Measurements from ENCODE around the gene TBC1D23.

DNA sequence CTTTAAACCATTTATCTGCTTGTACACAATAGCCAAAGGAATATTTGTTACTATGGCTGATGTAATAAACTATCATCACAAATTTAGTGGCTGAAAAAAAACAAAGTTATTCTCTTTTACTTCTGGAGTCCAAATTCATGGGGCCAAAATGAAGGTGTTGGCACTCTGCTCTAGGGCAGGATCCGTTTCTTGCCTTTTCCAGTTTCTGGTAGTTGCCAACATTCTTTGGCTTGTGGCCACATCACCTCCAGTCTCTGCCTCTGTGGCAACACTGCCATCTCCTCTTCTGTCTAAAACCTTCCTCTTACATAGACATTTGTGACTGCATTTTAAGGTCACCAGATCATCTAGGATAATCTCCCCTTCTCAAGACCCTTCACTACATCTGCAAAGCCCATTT, 101.1 kb downstream of the TBC1D23 start:
- no peak for TF ChIP-seq CTCF (IDR thresholded peaks at IDR 0.05)
- no peak for TF ChIP-seq POLR2AphosphoS5 (IDR thresholded peaks at IDR 0.05)
- TF ChIP-seq POLR2A (IDR thresholded peaks at IDR 0.05; ENCODE audit: low read depth) = no peak

Measured in esophagus muscularis mucosa (tissue), 3 donors.